ENCODE data around the gene ANKRD35. TPM values are rescaled to one million over a fixed set of nuclear protein-coding genes. Genes with fewer than 3 reads are reported as not detected.

The ANKRD35 gene
- total and polyA plus RNA-seq, 10 of the 15 experiments (the other 5 are each of a cell fraction or from before 2014, with no cell fraction given), result 0.01 to 0.08 TPM; not detected in 8

DNA sequence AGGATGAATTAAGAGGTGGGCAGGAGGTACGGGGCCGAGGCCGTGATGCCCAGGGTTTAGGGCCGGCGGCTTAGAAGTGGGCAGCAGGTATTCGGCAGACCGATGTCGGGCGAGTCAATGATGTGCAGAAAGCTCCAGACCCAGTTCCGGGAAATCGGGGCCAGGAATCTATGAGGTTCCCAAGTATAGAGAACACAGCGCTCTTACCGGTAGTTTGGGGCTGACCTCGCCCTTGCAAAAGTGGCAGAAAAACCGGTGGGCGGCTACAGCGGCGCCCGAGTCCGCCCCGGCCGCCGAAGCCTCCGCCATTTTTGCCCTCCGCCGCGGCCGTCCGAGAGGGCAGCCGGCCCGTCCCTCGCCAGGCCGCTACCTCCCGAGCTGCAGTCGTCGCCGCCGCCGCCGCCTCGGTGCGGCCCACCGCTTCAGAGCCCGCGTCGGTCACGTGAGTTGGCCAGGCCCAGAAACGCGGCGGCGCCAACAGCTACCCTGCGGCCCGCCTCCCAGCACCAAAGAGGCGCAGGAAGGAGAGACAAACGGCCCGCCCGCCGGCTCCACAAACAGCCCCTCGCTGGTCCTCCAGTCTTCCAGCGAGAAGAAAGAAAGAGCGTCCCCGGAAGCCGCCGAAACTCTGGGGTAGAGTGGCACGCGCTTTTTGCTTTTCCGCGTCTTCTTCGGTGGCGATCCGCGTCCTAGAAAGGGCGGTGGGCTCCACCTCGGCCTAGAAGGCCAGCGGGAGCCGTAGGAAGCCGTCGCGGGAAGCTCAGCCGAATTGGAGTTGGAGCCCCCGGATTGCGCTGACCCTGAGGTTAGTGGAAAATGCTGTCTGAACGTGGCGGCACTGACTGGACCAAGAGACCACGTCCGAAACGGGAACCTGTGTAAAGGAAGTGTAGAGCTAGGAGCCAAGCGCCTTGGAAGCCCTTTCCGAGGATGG is 61.8 kb downstream of the ANKRD35 start, which contains the start of the genes POLR3C and RNF115 (continued):
- TF ChIP-seq EP300 (IDR thresholded peaks at IDR 0.05; ENCODE audit: borderline replicate concordance in 1 of 2, control insufficient read depth in 1 of 2, low read depth in 2 of 2, low read length in 2 of 2) (0 out of 4 replicates have a peak, but pooled peaks of 1 of the 2 experiments have one; percentile 34), MEF2A (IDR thresholded peaks at IDR 0.05; ENCODE audit: insufficient read depth, low read depth, low read length) (no peak), JUND (IDR thresholded peaks at IDR 0.05; ENCODE audit: low read depth, low read length) (no peak), TARDBP (IDR thresholded peaks at IDR 0.05; ENCODE audit: borderline replicate concordance) (peak; percentile 70; the same call in 1 of the 2 replicates), CEBPB (IDR thresholded peaks at IDR 0.05; ENCODE audit: borderline replicate concordance in 1 of 2, low read depth in 2 of 2, low read length in 2 of 2) (no peak), FOS (IDR thresholded peaks at IDR 0.05; ENCODE audit: borderline replicate concordance, extremely low read depth, insufficient read length) (no peak), ESRRA (IDR thresholded peaks at IDR 0.05; ENCODE audit: low read length) (peak; percentile 73; the same call in 1 of the 2 replicates), ZNF24 (IDR thresholded peaks at IDR 0.05) (no peak; the same call in 1 of the 2 replicates), SREBF1 (IDR thresholded peaks at IDR 0.05; ENCODE audit: low read length) (no peak), STAT3 (IDR thresholded peaks at IDR 0.05; ENCODE audit: low read depth, low read length) (no peak), TCF7 (IDR thresholded peaks at IDR 0.05; ENCODE audit: borderline replicate concordance) (no peak), MEF2B (IDR thresholded peaks at IDR 0.05; ENCODE audit: partially characterized antibody, poor library complexity, severe bottlenecking) (no peak), NR2F1 (conservative IDR thresholded peaks at IDR 0.05) (peak; percentile 84), PML (IDR thresholded peaks at IDR 0.05; ENCODE audit: low read length) (peak; percentile 89)
- TF ChIP-seq, protein P1, sequence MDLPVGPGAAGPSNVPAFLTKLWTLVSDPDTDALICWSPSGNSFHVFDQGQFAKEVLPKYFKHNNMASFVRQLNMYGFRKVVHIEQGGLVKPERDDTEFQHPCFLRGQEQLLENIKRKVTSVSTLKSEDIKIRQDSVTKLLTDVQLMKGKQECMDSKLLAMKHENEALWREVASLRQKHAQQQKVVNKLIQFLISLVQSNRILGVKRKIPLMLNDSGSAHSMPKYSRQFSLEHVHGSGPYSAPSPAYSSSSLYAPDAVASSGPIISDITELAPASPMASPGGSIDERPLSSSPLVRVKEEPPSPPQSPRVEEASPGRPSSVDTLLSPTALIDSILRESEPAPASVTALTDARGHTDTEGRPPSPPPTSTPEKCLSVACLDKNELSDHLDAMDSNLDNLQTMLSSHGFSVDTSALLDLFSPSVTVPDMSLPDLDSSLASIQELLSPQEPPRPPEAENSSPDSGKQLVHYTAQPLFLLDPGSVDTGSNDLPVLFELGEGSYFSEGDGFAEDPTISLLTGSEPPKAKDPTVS (IDR thresholded peaks at IDR 0.05; ENCODE audit: low read depth, low read length), result no peak
- TF ChIP-seq, protein P2, sequence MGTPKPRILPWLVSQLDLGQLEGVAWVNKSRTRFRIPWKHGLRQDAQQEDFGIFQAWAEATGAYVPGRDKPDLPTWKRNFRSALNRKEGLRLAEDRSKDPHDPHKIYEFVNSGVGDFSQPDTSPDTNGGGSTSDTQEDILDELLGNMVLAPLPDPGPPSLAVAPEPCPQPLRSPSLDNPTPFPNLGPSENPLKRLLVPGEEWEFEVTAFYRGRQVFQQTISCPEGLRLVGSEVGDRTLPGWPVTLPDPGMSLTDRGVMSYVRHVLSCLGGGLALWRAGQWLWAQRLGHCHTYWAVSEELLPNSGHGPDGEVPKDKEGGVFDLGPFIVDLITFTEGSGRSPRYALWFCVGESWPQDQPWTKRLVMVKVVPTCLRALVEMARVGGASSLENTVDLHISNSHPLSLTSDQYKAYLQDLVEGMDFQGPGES (IDR thresholded peaks at IDR 0.05), result no peak
- TF ChIP-seq, protein P3, sequence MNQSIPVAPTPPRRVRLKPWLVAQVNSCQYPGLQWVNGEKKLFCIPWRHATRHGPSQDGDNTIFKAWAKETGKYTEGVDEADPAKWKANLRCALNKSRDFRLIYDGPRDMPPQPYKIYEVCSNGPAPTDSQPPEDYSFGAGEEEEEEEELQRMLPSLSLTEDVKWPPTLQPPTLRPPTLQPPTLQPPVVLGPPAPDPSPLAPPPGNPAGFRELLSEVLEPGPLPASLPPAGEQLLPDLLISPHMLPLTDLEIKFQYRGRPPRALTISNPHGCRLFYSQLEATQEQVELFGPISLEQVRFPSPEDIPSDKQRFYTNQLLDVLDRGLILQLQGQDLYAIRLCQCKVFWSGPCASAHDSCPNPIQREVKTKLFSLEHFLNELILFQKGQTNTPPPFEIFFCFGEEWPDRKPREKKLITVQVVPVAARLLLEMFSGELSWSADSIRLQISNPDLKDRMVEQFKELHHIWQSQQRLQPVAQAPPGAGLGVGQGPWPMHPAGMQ (IDR thresholded peaks at IDR 0.05; ENCODE audit: borderline replicate concordance), result no peak
- TF ChIP-seq, protein P4, sequence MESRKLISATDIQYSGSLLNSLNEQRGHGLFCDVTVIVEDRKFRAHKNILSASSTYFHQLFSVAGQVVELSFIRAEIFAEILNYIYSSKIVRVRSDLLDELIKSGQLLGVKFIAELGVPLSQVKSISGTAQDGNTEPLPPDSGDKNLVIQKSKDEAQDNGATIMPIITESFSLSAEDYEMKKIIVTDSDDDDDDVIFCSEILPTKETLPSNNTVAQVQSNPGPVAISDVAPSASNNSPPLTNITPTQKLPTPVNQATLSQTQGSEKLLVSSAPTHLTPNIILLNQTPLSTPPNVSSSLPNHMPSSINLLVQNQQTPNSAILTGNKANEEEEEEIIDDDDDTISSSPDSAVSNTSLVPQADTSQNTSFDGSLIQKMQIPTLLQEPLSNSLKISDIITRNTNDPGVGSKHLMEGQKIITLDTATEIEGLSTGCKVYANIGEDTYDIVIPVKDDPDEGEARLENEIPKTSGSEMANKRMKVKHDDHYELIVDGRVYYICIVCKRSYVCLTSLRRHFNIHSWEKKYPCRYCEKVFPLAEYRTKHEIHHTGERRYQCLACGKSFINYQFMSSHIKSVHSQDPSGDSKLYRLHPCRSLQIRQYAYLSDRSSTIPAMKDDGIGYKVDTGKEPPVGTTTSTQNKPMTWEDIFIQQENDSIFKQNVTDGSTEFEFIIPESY (IDR thresholded peaks at IDR 0.05), result no peak
- TF ChIP-seq, protein P5, sequence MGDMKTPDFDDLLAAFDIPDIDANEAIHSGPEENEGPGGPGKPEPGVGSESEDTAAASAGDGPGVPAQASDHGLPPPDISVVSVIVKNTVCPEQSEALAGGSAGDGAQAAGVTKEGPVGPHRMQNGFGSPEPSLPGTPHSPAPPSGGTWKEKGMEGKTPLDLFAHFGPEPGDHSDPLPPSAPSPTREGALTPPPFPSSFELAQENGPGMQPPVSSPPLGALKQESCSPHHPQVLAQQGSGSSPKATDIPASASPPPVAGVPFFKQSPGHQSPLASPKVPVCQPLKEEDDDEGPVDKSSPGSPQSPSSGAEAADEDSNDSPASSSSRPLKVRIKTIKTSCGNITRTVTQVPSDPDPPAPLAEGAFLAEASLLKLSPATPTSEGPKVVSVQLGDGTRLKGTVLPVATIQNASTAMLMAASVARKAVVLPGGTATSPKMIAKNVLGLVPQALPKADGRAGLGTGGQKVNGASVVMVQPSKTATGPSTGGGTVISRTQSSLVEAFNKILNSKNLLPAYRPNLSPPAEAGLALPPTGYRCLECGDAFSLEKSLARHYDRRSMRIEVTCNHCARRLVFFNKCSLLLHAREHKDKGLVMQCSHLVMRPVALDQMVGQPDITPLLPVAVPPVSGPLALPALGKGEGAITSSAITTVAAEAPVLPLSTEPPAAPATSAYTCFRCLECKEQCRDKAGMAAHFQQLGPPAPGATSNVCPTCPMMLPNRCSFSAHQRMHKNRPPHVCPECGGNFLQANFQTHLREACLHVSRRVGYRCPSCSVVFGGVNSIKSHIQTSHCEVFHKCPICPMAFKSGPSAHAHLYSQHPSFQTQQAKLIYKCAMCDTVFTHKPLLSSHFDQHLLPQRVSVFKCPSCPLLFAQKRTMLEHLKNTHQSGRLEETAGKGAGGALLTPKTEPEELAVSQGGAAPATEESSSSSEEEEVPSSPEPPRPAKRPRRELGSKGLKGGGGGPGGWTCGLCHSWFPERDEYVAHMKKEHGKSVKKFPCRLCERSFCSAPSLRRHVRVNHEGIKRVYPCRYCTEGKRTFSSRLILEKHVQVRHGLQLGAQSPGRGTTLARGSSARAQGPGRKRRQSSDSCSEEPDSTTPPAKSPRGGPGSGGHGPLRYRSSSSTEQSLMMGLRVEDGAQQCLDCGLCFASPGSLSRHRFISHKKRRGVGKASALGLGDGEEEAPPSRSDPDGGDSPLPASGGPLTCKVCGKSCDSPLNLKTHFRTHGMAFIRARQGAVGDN (IDR thresholded peaks at IDR 0.05), result peak; percentile 90

Data from GM12878 (cell line).